Subcutaneous adipose tissue (tissue), 4 donors: ENCODE results near the gene PTPRE. TPM values are rescaled to one million over a fixed set of nuclear protein-coding genes. Genes with fewer than 3 reads are reported as not detected.

Experiments
- CTCF ChIP-seq: fragments of 450-650 bp; IDR thresholded peaks from one replicate; pipeline ENCODE4 v1.5.1; 2016; ENCODE audit warnings: low read depth, mild to moderate bottlenecking, control low read depth, antibody characterized with exemption, moderate library complexity
- total RNA-seq, 4 donors: library from RNA; depleted of rRNA; stranded (reverse); fragments of >200 nt; gene quantifications; one replicate each; pipeline ENCODE4 v1.1.0, GENCODE V29; 2016

The PTPRE gene
- total RNA-seq, 4 donors from 2014 or later = 10.7 to 66.8 (median 27.9) TPM

GRCh38 chr10:128070721-128071416, 164.0 kb downstream of the PTPRE start:
- no peak for TF ChIP-seq CTCF

GRCh38 chr10:128071417-128071782, 164.5 kb downstream of the PTPRE start:
- no peak for TF ChIP-seq CTCF

GRCh38 chr10:128072046-128072445, 165.1 kb downstream of the PTPRE start:
- no peak for TF ChIP-seq CTCF

GRCh38 chr10:128072941-128073645, 166.2 kb downstream of the PTPRE start:
- TF ChIP-seq CTCF = no peak

GRCh38 chr10:128073890-128074289, 167.0 kb downstream of the PTPRE start:
- TF ChIP-seq CTCF = no peak

- no peak for TF ChIP-seq CTCF
These were observed 167.7 kb downstream of the PTPRE start for GRCh38 chr10:128074589-128074988.

- TF ChIP-seq CTCF = no peak
These were observed 170.4 kb downstream of the PTPRE start for GRCh38 chr10:128077155-128077875.
